Ishikawa (cell line): ENCODE results near the gene MXI1.

Experiments used
- CEBPB ChIP-seq: IDR thresholded peaks from 2 replicates; pipeline ENCODE4 v1.6.1; 2012
- CREB1 ChIP-seq: IDR thresholded peaks from 2 replicates; pipeline ENCODE4 v1.6.1; 2012; ENCODE audit warnings: low read depth
- EGR1 ChIP-seq: IDR thresholded peaks from 2 replicates; pipeline ENCODE4 v1.6.1; 2012
- EP300 ChIP-seq: IDR thresholded peaks from 2 replicates; pipeline ENCODE4 v1.6.1; 2012; ENCODE audit warnings: borderline replicate concordance
- FOXM1 ChIP-seq: IDR thresholded peaks from 2 replicates; pipeline ENCODE4 v1.6.1; 2012; ENCODE audit warnings: low read depth, borderline replicate concordance
- NFIC ChIP-seq: IDR thresholded peaks from 2 replicates; pipeline ENCODE4 v1.6.1; 2012
- RAD21 ChIP-seq: IDR thresholded peaks from 2 replicates; pipeline ENCODE4 v1.6.1; 2012; ENCODE audit warnings: low read depth
- TAF1 ChIP-seq: IDR thresholded peaks from 2 replicates; pipeline ENCODE4 v1.6.1; 2012; ENCODE audit warnings: low read depth, mild to moderate bottlenecking
- TCF12 ChIP-seq: IDR thresholded peaks from 2 replicates; pipeline ENCODE4 v1.6.1; 2012; ENCODE audit warnings: low read depth
- TEAD4 ChIP-seq: IDR thresholded peaks from 2 replicates; pipeline ENCODE4 v1.6.1; 2012
- YY1 ChIP-seq: IDR thresholded peaks from 2 replicates; pipeline ENCODE4 v1.6.1; 2012; ENCODE audit warnings: low read depth
- TF ChIP-seq, protein P1 (sequence below): IDR thresholded peaks from 2 replicates; pipeline ENCODE4 v1.6.1; 2012; ENCODE audit warnings: low read depth, mild to moderate bottlenecking
- TF ChIP-seq, protein P2 (sequence below): IDR thresholded peaks from 2 replicates; pipeline ENCODE4 v1.6.1; 2012
- TF ChIP-seq, protein P3 (sequence below): IDR thresholded peaks from 2 replicates; pipeline ENCODE4 v1.6.1; 2012

DNA sequence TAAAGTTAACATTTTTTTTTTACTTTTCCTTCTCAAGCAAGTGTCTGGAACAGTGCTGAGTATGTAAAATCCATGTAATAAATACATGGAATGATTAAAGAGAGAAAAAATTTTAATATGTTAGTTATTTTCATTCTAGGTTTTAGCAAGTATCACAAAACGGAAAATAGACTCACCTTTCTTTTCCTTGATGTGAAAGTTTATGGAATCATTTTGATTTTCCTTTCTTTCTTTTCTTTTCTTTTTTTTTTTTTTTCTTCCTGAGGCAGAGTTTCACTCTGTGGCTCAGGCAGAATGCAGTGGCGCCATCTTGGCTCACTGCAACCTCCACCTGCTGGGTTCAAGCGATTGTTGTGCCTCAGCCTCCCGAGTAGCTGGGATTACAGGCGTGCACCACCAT lies 69.2 kb downstream of the MXI1 start:
- TF ChIP-seq, protein P1, sequence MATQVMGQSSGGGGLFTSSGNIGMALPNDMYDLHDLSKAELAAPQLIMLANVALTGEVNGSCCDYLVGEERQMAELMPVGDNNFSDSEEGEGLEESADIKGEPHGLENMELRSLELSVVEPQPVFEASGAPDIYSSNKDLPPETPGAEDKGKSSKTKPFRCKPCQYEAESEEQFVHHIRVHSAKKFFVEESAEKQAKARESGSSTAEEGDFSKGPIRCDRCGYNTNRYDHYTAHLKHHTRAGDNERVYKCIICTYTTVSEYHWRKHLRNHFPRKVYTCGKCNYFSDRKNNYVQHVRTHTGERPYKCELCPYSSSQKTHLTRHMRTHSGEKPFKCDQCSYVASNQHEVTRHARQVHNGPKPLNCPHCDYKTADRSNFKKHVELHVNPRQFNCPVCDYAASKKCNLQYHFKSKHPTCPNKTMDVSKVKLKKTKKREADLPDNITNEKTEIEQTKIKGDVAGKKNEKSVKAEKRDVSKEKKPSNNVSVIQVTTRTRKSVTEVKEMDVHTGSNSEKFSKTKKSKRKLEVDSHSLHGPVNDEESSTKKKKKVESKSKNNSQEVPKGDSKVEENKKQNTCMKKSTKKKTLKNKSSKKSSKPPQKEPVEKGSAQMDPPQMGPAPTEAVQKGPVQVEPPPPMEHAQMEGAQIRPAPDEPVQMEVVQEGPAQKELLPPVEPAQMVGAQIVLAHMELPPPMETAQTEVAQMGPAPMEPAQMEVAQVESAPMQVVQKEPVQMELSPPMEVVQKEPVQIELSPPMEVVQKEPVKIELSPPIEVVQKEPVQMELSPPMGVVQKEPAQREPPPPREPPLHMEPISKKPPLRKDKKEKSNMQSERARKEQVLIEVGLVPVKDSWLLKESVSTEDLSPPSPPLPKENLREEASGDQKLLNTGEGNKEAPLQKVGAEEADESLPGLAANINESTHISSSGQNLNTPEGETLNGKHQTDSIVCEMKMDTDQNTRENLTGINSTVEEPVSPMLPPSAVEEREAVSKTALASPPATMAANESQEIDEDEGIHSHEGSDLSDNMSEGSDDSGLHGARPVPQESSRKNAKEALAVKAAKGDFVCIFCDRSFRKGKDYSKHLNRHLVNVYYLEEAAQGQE, result no peak
- no peak for TF ChIP-seq EGR1
- TF ChIP-seq EP300, result no peak
- TF ChIP-seq, protein P2, sequence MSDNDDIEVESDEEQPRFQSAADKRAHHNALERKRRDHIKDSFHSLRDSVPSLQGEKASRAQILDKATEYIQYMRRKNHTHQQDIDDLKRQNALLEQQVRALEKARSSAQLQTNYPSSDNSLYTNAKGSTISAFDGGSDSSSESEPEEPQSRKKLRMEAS, result no peak
- no peak for TF ChIP-seq CREB1
- TF ChIP-seq, protein P3, sequence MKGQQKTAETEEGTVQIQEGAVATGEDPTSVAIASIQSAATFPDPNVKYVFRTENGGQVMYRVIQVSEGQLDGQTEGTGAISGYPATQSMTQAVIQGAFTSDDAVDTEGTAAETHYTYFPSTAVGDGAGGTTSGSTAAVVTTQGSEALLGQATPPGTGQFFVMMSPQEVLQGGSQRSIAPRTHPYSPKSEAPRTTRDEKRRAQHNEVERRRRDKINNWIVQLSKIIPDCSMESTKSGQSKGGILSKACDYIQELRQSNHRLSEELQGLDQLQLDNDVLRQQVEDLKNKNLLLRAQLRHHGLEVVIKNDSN, result no peak
- TF ChIP-seq TAF1, result no peak
- TF ChIP-seq NFIC, result no peak
- no peak for TF ChIP-seq TEAD4
- no peak for TF ChIP-seq CEBPB
- no peak for TF ChIP-seq YY1
- TF ChIP-seq TCF12, result no peak
- TF ChIP-seq RAD21, result no peak
- TF ChIP-seq FOXM1, result no peak
